ENCODE measurements around the gene SYT1.

SYT1 gene

DNA sequence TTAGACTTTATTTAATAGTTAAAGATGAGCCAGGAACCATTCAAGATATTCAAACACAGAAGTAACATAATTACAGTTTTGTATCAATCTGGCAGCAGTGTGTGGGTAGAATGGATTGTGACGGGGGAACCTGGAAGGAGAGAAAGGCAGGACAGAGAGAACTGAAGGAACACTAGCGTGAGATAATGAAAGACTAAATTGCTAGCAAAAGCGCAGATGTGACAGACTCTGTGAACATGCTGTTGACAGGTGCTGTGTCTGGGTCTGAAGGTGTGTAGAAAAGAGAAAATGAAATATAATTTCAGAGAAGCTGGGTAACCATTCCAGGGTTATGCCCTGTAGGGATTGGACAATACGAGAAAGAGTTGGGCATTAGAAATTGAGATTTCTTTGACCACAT lies 372.3 kb downstream of the SYT1 start:
- DNase-seq, result no peak

DNA sequence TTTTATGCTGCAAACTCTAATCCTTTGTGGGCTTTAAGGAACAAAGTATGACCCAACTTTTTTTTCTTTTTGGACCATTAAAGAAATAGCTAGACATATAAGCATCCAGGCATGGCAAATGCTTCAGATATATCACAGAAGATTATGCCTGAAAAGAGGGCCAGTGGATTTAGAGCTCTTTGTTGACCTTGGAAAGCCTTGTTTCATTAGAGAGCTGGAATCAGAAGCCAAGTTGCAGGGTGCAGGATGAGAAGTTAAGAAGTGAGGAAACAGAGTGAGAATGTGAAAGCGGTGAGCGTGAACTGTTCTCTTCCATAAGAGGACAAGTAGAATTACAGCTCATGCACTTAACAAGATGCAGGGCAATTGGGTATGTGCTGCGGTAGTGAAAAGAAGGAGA lies 373.7 kb downstream of the SYT1 start:
- DNase-seq, result no peak

DNA sequence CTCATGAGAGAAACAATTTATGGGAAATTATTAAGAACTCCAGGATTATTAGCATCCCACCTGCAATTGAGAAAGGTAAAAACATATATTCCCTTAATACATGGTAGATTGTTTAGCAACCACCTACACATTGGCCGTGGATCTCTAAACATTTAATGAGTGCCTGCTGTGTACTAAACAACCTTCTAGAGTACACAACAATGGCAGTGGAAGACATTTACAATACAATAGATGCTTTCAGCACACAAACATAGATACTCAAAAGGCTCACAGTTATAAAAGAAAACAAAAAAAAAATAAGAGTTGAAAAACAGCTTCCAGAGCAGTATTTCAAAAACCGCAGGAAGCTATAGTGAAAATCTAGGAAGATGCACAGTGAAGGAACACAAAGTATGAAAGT lies 382.9 kb downstream of the SYT1 start:
- DNase-seq, result no peak

DNA sequence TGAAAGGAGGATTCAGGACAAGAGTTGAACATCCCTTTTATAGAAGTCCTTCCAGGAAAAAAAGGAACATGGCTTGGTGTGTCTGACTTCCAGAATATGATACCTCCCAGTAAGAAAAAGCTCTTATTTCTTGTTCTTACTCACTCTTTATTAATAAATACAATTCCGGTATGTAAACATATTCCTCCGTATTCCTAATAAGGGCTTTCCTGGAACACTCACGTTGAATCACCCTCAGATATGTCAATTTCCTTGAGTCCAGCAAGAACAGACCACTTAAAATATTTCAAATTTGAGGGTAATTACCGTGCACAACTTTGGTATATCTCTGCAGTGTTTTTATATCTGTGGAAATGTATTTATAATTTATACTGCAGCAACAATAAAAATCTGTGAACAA lies 385.6 kb downstream of the SYT1 start:
- no peak for DNase-seq

DNA sequence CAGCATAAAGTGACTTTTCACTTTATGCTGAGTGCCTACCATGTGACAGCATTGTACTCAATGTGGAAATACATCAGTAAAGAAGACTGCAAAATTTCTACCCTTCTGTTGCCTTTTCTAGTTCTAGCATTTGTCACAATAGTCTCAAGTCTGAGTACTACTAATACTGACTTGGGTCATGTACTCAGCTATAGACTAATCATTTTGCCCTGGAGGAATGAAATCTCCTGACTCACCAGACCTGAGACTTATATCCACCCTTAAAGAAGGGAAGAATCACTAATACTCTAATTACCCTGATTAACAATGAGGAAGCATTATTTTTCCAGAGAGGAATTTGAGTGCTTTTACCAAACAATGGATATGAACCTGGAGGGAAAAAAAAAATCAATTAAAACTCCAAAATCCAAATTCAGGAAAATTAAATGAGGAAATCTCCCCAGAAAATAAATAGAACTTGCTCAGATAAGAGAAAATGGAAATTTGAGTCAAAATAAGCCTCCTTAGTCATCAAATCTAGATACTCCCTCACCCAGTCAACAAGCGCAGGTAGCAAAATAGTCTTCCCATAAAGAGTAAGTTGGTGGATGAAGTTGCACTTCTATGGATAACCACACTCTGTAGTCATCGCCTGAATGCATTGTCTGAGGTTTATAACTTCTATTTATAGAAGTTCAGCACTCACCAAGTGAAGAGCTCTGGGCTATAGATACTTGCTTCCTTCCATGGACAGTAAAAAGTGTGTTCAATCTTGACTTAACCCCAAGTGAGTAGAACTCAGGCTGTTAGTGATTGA lies 386.6 kb downstream of the SYT1 start:
- no peak for DNase-seq

DNA sequence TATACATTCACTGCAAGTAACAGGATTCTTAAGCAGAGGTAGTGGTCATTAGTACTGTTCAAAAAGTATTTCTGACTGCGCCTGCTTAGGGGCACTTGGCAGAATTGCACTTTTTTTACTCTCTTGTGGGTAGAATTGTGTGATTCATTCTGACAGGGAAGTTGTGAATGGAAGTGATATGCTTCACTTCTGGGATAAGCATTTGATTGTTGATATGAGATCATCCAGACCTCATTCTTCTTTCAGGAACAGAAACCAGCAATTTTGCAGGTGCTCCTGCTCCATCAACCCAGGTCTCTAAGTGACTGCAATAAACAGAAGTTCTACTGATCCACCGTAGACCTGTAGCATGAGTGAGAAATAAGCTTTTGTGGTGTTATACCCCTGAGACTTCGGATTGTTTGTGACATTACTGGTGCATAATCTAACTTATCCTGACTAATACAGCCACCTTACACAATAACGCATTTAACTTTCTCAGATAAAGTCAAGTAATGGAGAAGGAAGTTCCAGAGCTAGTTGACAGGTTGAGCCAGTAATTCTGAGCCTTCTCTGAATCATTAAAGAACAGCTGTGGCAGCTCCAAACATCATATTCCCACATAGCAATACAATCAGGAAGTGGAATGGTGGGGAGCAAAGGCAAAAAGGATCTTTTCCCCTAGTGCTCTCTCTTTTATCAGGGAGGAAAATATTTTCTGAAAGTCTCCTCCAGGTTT lies 387.9 kb downstream of the SYT1 start:
- DNase-seq, result no peak

DNA sequence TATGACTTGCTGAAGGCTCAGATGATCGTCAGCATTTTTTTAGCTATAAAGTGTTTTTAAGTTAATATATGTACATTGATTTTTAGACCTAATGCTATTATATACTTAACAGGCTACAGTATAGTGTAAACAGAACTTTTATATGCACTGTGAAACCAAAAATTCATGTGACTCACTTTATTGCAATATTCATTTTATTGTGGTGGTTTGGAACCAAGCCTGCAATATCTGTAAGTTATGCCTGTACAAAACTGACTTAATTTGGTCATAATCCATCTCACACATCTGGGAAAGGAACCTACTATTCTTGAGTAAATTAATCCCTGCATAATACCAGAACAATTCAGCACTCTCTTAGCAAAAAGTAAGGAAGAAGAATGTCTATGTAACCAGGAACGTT lies 390.7 kb downstream of the SYT1 start:
- DNase-seq, result no peak

DNA sequence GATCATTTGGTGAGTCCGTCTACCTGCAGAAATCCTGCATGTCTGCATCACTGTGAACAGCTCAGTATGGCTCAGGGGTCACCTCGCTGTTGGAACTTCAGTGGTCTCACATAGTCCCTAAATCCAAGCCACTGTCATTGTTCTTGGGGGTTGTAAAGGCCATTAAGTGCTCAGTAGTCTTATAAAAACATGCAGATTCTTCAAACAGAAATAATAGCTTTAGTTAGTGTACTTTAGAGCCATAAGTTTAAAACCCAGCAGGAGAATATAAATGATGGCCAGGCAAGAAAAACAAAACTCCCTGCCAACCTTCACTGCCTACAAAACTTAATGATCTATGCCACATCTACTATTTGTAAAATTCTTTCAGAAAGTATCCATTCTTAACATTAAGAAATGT lies 396.3 kb downstream of the SYT1 start:
- DNase-seq, result no peak

DNA sequence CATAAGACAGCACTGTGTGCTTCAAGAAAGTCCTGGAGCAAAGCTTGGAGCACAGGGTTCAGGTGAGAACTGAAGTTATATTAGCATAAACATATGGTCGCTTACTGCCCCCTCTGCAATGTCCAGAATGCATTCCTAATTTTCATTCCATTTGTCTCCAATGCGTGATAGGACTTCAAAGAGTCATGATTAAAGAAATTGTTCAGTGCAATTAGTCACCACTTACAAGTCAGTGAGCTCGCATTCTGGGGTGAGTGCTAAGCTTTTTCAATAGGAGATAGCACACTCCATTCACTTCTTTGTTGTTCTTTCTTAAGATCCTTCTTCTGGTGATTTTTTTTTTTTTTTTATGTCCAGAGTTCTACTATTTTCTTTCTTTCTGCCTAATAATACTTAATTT lies 398.4 kb downstream of the SYT1 start:
- DNase-seq, result no peak

DNA sequence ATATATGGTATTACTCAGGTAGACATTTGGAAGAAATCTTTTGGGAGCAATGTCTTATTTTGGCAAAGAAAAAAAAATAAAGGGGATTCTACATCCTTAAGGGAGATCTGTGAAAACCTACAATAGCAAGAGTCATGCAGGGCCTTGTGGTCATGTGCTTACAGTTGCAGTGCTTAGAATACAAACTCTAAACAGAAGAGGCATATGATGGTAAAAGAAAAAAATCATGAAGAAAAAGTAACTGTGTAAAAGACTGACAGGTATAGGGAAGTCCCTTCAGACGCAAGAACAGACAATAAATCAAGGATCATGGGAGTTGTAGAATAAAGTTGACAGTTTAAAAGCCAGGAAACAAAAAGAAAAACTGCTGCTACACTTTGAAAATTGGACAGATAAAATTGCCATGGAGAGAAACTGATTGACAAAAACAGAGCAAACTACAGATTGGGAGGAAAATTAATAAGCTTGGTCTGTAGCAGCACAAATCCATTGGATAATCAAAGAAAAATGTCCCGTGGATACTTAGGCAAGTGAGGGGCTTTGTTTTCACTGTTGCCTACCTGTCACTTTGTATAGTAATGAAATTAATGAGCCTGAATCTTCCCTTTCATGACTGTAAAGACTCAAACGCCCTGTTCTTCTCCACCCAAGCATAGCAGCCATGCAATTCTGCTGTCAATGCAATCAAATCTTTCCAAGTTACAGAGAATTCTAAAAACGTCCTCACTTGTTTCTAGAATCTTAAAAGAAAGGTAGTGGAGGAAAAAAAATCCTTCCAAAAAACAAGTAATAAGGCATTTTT lies 402.0 kb downstream of the SYT1 start:
- no peak for DNase-seq

DNA sequence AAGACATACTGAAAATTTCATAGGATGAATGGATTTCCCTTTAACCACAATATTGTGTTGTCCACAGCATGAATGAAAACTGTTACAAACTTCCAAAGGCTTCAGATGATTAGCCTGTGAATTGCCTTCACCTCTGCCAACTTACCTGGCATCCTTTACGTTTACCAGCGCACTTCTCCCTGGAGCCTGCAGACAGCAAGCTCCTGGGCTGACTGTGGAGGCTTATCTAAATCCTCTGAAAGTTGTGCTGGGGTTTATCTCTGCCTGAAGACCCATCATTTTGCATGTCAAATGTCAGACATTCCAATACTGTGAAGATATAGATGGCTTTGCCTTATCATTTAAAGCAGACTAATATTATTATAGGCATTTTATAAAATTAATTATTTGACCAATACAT lies 403.0 kb downstream of the SYT1 start:
- DNase-seq, result no peak

DNA sequence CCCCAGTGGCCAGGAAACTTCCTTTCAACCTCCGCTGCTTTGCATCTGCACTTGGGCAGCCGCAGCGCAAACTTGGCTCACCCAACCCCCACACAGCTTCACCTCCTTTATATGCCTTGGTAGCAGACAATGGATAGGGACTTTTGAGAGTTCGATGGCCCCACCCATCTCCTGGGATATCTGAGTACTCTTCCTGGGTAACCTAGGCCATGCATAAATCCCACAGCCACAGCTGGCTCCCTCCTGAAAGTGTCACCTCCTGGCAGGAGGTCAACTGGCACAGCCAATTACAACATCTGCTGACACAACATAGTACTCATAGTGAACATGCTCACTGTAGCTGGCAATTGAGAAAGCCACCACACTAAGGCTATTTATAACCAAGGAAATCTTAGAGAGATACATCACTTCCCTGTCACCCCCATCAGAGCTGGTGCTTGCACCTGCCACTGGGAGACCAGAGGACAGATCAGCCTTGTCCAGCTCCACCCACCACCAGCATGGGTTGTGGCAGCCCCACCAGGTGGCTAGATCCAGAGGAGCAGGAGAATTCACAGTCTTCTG lies 410.0 kb downstream of the SYT1 start:
- no peak for DNase-seq

DNA sequence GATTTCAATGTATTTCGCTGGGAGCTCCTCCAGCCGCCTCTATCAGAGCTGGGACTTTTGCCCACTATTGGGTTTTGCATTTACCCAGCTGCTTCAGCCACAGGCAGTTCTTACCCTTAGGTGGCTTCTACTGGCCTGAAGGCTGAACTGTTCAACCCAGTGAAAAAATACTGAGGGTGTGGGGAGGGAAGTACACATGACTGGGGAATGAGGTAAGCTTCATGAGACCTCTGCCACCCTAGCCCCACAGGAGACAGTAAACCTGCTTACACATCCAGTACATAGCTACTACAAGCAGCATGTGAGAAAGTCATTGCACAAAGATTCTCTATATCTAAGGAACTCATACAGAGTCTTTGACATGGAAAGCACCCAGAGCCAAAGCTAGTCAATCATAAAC lies 411.1 kb downstream of the SYT1 start:
- DNase-seq, result no peak

DNA sequence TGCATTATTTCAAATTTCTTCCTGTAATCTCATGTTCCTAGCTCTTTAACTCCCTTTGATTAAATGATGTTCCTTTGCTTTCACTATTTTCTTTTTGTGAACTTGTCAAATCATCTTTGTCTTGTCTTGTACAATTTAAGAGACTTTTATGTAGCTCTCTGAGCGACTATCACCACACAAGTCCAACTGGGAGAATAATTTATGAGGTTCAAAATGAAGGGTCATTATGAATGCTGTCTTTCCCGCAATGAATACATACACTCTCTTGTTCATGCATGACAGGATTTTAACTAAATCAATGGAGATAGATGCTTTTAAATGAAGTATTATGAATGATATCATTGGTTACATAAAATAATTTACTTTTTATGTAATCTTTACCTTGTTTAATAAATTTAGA lies 418.8 kb downstream of the SYT1 start:
- DNase-seq, result no peak

DNA sequence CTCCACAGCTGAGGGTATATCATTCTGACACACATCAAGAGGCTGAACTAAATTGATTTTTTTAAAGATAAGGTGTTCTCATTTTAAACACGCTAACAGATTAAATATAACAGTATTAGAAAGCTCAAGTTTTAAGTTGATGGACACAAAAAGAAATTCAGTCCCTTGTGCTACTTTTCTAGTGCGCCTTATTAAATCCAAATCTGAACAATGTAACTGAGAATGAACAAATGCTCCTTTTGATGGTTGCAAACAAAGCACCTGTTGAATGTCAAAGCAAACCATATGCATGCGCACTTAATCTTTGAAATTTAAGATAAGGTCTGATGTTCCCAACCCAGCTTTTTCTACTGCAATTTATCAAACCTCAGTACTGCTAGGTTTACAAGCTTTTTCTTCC lies 424.3 kb downstream of the SYT1 start:
- no peak for DNase-seq

DNA sequence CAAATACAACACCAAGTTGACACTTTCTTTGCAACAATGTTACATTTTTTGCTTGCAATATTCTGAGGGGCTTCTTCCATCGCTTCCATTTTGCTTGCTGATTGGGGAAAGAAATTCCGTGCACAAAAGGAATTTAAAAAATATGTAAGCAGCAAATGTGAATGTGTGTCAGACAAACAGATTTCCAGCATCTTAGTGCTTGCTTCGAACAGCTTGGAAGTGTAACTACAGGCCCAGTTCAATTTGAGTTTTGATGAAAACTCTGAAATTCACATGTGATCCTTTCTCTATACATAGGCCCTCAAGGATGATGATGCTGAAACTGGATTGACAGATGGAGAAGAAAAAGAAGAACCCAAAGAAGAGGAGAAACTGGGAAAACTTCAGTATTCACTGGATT lies 427.1 kb downstream of the SYT1 start:
- DNase-seq, result no peak

DNA sequence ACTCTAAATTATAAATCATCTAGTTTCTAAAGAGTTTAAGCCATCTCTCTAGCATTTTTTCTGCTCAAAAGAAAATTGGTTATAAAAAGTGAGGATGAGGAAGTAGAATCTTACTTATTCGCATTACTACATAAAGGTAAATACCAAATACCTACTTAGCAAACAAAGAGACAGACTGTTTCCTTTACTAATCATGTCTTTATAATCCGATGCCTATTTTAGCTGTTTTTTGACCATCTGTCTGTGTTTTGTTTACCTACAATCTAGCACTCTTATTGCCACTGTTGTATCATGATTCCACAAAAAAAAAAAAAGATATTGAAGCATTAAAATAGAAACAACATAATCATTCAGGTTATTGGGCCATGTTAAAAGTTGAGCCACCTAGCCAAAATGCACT lies 430.0 kb downstream of the SYT1 start:
- no peak for DNase-seq

DNA sequence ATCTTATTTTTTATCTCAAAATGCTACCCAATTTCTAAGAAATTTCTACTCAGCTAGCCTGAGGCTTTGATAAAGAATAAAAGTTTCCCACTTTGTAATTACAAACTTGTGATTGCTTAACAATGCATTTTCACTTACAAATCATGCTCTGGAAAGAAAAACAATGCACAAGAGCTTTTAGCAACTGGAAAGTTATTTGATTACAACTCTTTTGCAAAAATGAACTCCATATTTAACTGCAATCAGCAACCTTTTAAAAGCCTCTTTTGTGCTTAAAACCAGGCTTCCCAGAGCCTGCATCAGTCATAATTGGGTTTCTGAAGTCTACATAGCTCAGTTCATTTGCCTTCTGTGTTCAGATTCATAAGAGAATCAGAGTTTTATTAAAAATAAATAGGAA lies 431.0 kb downstream of the SYT1 start:
- no peak for DNase-seq

DNA sequence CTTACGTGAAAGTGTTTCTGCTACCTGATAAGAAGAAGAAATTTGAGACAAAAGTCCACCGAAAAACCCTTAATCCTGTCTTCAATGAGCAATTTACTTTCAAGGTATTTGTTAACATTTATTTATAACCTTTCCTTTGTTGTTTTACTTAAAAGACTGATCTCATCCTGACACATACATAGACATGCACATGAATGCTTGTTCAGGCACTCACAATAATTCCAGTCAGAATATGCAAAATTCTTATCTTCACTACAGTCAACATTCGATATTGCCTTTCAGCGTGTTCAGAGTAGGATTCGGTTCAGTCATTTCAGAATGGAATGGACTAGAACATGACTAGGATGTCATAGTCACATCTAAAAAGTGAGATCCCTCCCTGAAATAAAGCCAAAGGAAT lies 431.6 kb downstream of the SYT1 start:
- DNase-seq, result no peak

DNA sequence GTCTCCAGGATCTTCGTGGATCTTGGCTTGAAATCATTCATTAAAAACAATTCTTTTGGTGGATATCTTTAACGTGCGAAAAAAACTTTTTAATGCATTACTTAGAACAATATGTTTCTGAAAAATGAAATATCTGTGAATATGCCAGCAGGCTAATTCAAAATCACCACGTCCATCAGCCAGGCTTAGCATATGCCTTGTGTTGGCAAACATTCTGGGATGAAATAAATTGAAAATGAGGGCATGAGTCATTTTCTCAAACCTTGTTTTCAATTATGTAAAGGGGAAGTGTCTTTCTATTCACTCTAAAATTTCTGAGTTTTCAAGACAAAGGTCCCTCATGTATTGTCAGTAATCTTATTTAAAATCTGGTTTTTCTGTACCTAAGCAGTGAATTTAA lies 432.3 kb downstream of the SYT1 start:
- DNase-seq, result no peak

DNA sequence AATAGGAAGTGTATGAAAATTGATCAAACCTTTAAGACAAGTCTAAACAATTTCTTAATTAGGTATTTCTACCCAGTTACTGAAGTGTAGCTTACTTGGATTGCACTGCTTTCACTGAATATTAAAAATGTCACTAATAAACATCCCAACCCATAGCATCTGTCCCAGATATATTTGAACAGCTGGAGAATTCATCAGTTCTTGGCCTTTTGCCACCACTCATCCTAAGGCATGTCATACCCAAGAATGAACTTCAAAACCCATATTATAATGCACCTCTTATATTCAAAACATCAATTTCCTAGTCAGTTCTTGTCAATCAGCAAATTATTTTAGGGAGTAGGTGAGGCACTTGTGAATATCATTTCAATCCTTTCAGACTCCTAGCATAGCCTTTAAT lies 433.9 kb downstream of the SYT1 start:
- DNase-seq, result no peak

DNA sequence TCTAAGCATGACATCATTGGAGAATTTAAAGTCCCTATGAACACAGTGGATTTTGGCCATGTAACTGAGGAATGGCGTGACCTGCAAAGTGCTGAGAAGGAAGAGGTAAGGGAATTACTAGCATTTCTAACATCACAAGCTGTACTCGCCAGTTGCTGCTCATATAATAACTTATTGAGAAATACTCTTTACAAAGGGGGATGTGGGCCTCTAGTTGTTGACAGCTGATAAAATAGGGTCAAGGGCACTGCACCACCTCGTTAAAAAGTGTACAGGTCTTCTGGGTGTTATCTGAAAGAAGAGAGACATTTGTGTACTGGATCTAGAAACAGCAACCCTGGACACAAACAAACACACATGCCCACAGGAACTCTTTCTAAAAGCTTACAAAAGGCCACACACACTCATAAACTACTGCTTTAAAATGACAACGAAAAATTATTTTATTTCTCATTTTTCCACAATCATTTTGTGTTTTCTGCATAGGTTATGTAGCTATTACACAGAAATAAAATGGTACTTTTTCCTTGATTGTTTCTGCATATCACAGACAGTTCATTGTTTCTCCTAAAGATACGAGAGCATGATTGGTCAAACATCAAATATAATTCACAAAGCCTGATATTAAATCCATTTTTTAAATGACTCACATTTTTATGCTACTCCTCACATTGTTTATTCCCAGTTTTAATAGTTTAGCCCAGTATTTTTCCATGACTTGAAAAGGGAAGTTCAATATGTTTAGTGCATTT lies 435.0 kb downstream of the SYT1 start:
- DNase-seq, result no peak

DNA sequence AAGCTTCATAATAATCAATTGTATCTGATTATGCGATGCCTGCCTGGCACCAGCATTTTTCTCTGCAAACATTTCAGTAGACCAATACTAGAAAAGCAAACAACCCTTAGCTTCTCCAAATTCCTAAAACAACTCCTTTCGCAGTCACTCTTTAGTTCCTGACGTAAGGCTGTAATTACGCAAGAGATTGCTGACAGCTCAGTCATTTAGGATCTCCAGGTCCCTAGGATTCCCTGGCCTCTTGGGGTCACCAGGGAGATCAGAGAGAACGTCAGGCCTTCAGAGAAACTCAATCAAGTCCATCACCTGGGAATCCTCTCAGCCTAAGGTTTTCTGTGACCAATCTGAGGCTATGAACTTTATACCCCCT lies 435.6 kb downstream of the SYT1 start:
- no peak for DNase-seq

Measured in hippocampal formation (tissue), 2 donors.